ENCODE data around the gene KRT17. TPM values are rescaled to one million over a fixed set of nuclear protein-coding genes. Genes with fewer than 3 reads are reported as not detected.
A peak's percentile ranks its signal among the peaks of the same experiment; 100 is the strongest.

KRT17 gene
- total and polyA plus RNA-seq, 9 of the 15 experiments (the other 6 are each of a cell fraction or from before 2014, with no cell fraction given) = 0.23 to 0.25 TPM; not detected in 7

GRCh38 chr17:41666237-41666641 lies 41.9 kb upstream of the KRT17 start (continued):
- TF ChIP-seq REST (IDR thresholded peaks at IDR 0.05; ENCODE audit: borderline replicate concordance) (no peak), REST (CRISPR knock-in tag; IDR thresholded peaks at IDR 0.05; ENCODE audit: low read depth) (no peak), PML (IDR thresholded peaks at IDR 0.05; ENCODE audit: low read length) (no peak; the same call in 1 of the 2 replicates), HDAC2 (IDR thresholded peaks at IDR 0.05) (peak; percentile 18; the same call in 1 of the 2 replicates), PTRF (tag; IDR thresholded peaks at IDR 0.05) (no peak), ZKSCAN3 (CRISPR knock-in tag; IDR thresholded peaks at IDR 0.05) (no peak), NFRKB (IDR thresholded peaks at IDR 0.05; ENCODE audit: low read depth) (no peak), JUNB (CRISPR knock-in tag; conservative IDR thresholded peaks at IDR 0.05) (no peak)
